Measurements from ENCODE around the gene MEPE.

DNA sequence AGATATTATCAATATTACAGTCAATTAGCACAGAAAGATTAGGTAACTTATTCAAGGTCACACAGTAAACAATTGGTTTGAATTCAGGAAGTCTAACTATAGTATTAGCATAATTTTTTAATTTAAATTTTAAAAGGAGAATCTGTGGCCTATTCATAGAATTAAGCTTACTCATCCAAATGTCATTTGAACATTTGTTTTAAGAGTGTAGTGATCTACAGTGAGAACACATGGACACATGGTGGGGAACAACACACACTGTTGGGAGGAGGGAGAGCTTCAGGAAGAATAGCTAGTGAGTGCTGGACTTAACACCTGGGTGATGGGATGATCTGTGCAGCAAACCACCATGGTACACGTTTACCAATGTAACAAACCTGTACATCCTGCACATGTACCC is 48.3 kb downstream of the MEPE start:
- TF ChIP-seq SP1 (IDR thresholded peaks at IDR 0.05; ENCODE audit: low read depth) (no peak), POLR2A (IDR thresholded peaks at IDR 0.05; ENCODE audit: borderline replicate concordance, extremely low read depth, insufficient read depth, insufficient read length) (no peak), JUND (IDR thresholded peaks at IDR 0.05) (no peak), YY1 (IDR thresholded peaks at IDR 0.05; ENCODE audit: extremely low read depth, insufficient replicate concordance, low read depth, low read length) (no peak), SRF (IDR thresholded peaks at IDR 0.05; ENCODE audit: low read depth) (no peak), CEBPB (IDR thresholded peaks at IDR 0.05; ENCODE audit: low read depth) (no peak)
- TF ChIP-seq, protein P1, sequence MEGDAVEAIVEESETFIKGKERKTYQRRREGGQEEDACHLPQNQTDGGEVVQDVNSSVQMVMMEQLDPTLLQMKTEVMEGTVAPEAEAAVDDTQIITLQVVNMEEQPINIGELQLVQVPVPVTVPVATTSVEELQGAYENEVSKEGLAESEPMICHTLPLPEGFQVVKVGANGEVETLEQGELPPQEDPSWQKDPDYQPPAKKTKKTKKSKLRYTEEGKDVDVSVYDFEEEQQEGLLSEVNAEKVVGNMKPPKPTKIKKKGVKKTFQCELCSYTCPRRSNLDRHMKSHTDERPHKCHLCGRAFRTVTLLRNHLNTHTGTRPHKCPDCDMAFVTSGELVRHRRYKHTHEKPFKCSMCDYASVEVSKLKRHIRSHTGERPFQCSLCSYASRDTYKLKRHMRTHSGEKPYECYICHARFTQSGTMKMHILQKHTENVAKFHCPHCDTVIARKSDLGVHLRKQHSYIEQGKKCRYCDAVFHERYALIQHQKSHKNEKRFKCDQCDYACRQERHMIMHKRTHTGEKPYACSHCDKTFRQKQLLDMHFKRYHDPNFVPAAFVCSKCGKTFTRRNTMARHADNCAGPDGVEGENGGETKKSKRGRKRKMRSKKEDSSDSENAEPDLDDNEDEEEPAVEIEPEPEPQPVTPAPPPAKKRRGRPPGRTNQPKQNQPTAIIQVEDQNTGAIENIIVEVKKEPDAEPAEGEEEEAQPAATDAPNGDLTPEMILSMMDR (IDR thresholded peaks at IDR 0.05 in 2 of 3, conservative IDR thresholded peaks at IDR 0.05 in 1 of 3; ENCODE audit: borderline replicate concordance in 1 of 3, insufficient read depth in 1 of 3, low read depth in 2 of 3, low read length in 2 of 3): no peak
- TF ChIP-seq, protein P2, sequence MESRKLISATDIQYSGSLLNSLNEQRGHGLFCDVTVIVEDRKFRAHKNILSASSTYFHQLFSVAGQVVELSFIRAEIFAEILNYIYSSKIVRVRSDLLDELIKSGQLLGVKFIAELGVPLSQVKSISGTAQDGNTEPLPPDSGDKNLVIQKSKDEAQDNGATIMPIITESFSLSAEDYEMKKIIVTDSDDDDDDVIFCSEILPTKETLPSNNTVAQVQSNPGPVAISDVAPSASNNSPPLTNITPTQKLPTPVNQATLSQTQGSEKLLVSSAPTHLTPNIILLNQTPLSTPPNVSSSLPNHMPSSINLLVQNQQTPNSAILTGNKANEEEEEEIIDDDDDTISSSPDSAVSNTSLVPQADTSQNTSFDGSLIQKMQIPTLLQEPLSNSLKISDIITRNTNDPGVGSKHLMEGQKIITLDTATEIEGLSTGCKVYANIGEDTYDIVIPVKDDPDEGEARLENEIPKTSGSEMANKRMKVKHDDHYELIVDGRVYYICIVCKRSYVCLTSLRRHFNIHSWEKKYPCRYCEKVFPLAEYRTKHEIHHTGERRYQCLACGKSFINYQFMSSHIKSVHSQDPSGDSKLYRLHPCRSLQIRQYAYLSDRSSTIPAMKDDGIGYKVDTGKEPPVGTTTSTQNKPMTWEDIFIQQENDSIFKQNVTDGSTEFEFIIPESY (IDR thresholded peaks at IDR 0.05; ENCODE audit: extremely low read depth, insufficient replicate concordance, low read length): no peak
- TF ChIP-seq, protein P3, sequence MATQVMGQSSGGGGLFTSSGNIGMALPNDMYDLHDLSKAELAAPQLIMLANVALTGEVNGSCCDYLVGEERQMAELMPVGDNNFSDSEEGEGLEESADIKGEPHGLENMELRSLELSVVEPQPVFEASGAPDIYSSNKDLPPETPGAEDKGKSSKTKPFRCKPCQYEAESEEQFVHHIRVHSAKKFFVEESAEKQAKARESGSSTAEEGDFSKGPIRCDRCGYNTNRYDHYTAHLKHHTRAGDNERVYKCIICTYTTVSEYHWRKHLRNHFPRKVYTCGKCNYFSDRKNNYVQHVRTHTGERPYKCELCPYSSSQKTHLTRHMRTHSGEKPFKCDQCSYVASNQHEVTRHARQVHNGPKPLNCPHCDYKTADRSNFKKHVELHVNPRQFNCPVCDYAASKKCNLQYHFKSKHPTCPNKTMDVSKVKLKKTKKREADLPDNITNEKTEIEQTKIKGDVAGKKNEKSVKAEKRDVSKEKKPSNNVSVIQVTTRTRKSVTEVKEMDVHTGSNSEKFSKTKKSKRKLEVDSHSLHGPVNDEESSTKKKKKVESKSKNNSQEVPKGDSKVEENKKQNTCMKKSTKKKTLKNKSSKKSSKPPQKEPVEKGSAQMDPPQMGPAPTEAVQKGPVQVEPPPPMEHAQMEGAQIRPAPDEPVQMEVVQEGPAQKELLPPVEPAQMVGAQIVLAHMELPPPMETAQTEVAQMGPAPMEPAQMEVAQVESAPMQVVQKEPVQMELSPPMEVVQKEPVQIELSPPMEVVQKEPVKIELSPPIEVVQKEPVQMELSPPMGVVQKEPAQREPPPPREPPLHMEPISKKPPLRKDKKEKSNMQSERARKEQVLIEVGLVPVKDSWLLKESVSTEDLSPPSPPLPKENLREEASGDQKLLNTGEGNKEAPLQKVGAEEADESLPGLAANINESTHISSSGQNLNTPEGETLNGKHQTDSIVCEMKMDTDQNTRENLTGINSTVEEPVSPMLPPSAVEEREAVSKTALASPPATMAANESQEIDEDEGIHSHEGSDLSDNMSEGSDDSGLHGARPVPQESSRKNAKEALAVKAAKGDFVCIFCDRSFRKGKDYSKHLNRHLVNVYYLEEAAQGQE (IDR thresholded peaks at IDR 0.05; ENCODE audit: low read depth): no peak
- TF ChIP-seq, protein P4, sequence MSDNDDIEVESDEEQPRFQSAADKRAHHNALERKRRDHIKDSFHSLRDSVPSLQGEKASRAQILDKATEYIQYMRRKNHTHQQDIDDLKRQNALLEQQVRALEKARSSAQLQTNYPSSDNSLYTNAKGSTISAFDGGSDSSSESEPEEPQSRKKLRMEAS (IDR thresholded peaks at IDR 0.05): no peak
